Skeletal muscle satellite cell (primary cell): ENCODE measurements around the gene MGMT.

ENCODE experiments used
- H3K27me3 ChIP-seq: 2 replicates; pipeline ENCODE4 v1.7.0; 2013; ENCODE audit warnings: low read length; ENCODE audit not compliant: control insufficient read depth, insufficient read depth
- H3K36me3 ChIP-seq: 2 replicates; pipeline ENCODE4 v1.7.0; 2013; ENCODE audit warnings: mild to moderate bottlenecking, control low read depth, low read length; ENCODE audit not compliant: insufficient read depth
- H3K4me1 ChIP-seq: 2 replicates; pipeline ENCODE4 v1.7.0; 2013; ENCODE audit warnings: low read length; ENCODE audit not compliant: control insufficient read depth, insufficient read depth
- H3K4me2 ChIP-seq: 2 replicates; pipeline ENCODE4 v1.7.0; 2013; ENCODE audit warnings: mild to moderate bottlenecking, low read length
- H3K4me3 ChIP-seq: 2 replicates; pipeline ENCODE4 v1.7.0; 2013; ENCODE audit warnings: low read length
- H3K9ac ChIP-seq: 2 replicates; pipeline ENCODE4 v1.7.0; 2013; ENCODE audit warnings: mild to moderate bottlenecking, low read depth, low read length, moderate library complexity
- H3K9me3 ChIP-seq: replicated peaks from 2 replicates; pipeline ENCODE4 v1.7.0; 2013; ENCODE audit warnings: mild to moderate bottlenecking, control low read depth, low read length

The MGMT gene

GRCh38 chr10:129673292-129673691 lies 206.3 kb downstream of the MGMT start:
- no peaks in the 10 kb centered on the region for H3K4me1 ChIP-seq
- H3K4me3 ChIP-seq: no peak overlapping the region
- no peaks in the 10 kb centered on the region for H3K36me3 ChIP-seq
- H3K9me3 ChIP-seq: no peaks in the 10 kb centered on the region
- no peak overlapping the region for H3K4me2 ChIP-seq
- H3K27me3 ChIP-seq: no peaks in the 10 kb centered on the region
- H3K9ac ChIP-seq: no peak overlapping the region

- H3K9ac ChIP-seq: no peak overlapping the region
- H3K4me3 ChIP-seq: no peak overlapping the region
- H3K4me2 ChIP-seq: no peak overlapping the region
- no peaks in the 10 kb centered on the region for H3K27me3 ChIP-seq
- H3K9me3 ChIP-seq: no peaks in the 10 kb centered on the region
- H3K4me1 ChIP-seq: no peaks in the 10 kb centered on the region
- no peaks in the 10 kb centered on the region for H3K36me3 ChIP-seq
These were observed 208.2 kb downstream of the MGMT start for GRCh38 chr10:129675027-129675769.

- Histone ChIP-seq H3K9me3 (no peaks in the 10 kb centered on the region), H3K27me3 (no peaks in the 10 kb centered on the region), H3K9ac (no peak overlapping the region), H3K36me3 (no peaks in the 10 kb centered on the region), H3K4me1 (no peaks in the 10 kb centered on the region), H3K4me2 (no peak overlapping the region), H3K4me3 (no peak overlapping the region)
These were observed 209.0 kb downstream of the MGMT start for GRCh38 chr10:129676014-129676413.

- Histone ChIP-seq H3K4me3 (no peak overlapping the region), H3K27me3 (no peaks in the 10 kb centered on the region), H3K4me1 (no peaks in the 10 kb centered on the region), H3K9me3 (no peaks in the 10 kb centered on the region), H3K9ac (no peak overlapping the region), H3K36me3 (no peaks in the 10 kb centered on the region), H3K4me2 (no peak overlapping the region)
These were observed 210.4 kb downstream of the MGMT start for GRCh38 chr10:129677377-129677927.

- no peaks in the 10 kb centered on the region for H3K27me3 ChIP-seq
- no peak overlapping the region for H3K4me3 ChIP-seq
- H3K4me1 ChIP-seq: no peaks in the 10 kb centered on the region
- no peaks in the 10 kb centered on the region for H3K9me3 ChIP-seq
- no peak overlapping the region for H3K9ac ChIP-seq
- H3K36me3 ChIP-seq: no peaks in the 10 kb centered on the region
- no peak overlapping the region for H3K4me2 ChIP-seq
These were observed 211.1 kb downstream of the MGMT start for GRCh38 chr10:129678186-129678585.

GRCh38 chr10:129679207-129679606 lies 212.2 kb downstream of the MGMT start:
- H3K27me3 ChIP-seq: no peaks in the 10 kb centered on the region
- no peaks in the 10 kb centered on the region for H3K9me3 ChIP-seq
- H3K4me1 ChIP-seq: no peaks in the 10 kb centered on the region
- H3K4me2 ChIP-seq: no peak overlapping the region
- no peak overlapping the region for H3K4me3 ChIP-seq
- H3K36me3 ChIP-seq: no peaks in the 10 kb centered on the region
- no peak overlapping the region for H3K9ac ChIP-seq

- Histone ChIP-seq H3K9me3 (no peaks in the 10 kb centered on the region), H3K4me1 (no peaks in the 10 kb centered on the region), H3K4me2 (no peak overlapping the region), H3K36me3 (no peaks in the 10 kb centered on the region), H3K9ac (no peak overlapping the region), H3K4me3 (no peak overlapping the region), H3K27me3 (no peaks in the 10 kb centered on the region)
These were observed 213.8 kb downstream of the MGMT start for GRCh38 chr10:129680661-129681344.

GRCh38 chr10:129681856-129682255 lies 214.8 kb downstream of the MGMT start:
- no peaks in the 10 kb centered on the region for H3K4me1 ChIP-seq
- no peak overlapping the region for H3K4me2 ChIP-seq
- no peaks in the 10 kb centered on the region for H3K27me3 ChIP-seq
- H3K36me3 ChIP-seq: no peaks in the 10 kb centered on the region
- H3K9me3 ChIP-seq: no peaks in the 10 kb centered on the region
- no peak overlapping the region for H3K4me3 ChIP-seq
- no peak overlapping the region for H3K9ac ChIP-seq

GRCh38 chr10:129683519-129683918 lies 216.5 kb downstream of the MGMT start:
- no peaks in the 10 kb centered on the region for H3K36me3 ChIP-seq

GRCh38 chr10:129683920-129684319 lies 216.9 kb downstream of the MGMT start:
- Histone ChIP-seq H3K27me3 (no peaks in the 10 kb centered on the region), H3K4me3 (no peak overlapping the region), H3K9me3 (no peaks in the 10 kb centered on the region), H3K36me3 (no peaks in the 10 kb centered on the region), H3K4me1 (no peaks in the 10 kb centered on the region), H3K4me2 (no peak overlapping the region), H3K9ac (no peak overlapping the region)

More at GRCh38 chr10:129683519-129683918, 216.5 kb downstream of the MGMT start:
- Histone ChIP-seq H3K4me3 (no peak overlapping the region), H3K4me1 (no peaks in the 10 kb centered on the region), H3K9ac (no peak overlapping the region), H3K9me3 (no peaks in the 10 kb centered on the region), H3K4me2 (no peak overlapping the region), H3K27me3 (no peaks in the 10 kb centered on the region)

- no peaks in the 10 kb centered on the region for H3K36me3 ChIP-seq
- H3K4me3 ChIP-seq: no peak overlapping the region
- no peaks in the 10 kb centered on the region for H3K27me3 ChIP-seq
- no peak overlapping the region for H3K9ac ChIP-seq
- H3K9me3 ChIP-seq: no peaks in the 10 kb centered on the region
- H3K4me2 ChIP-seq: no peak overlapping the region
- no peaks in the 10 kb centered on the region for H3K4me1 ChIP-seq
These were observed 218.2 kb downstream of the MGMT start for GRCh38 chr10:129685271-129685670.
